Lower lobe of right lung (tissue), 2 donors: ENCODE measurements around the gene DHRSX. TPM values are rescaled to one million over a fixed set of nuclear protein-coding genes. Genes with fewer than 3 reads are reported as not detected.

ENCODE experiments used
- ATAC-seq, 2 donors: fragments of 200-7000 bp; cut with Tn5 transposase; one replicate each; pipeline ENCODE4 v1.9.1; 2020 to 2022; ENCODE audit warnings: mild to moderate bottlenecking in 2 of 2, moderate library complexity in 2 of 2
- DNase-seq: peaks from one replicate; pipeline ENCODE4 v3.0.0-alpha.2; 2020
- H3K27ac ChIP-seq: fragments of 200-600 bp; one replicate; pipeline ENCODE4 v1.8.0; 2022
- H3K27me3 ChIP-seq: fragments of 200-600 bp; one replicate; pipeline ENCODE4 v1.8.0; 2022; ENCODE audit warnings: low read depth
- H3K36me3 ChIP-seq: fragments of 200-600 bp; one replicate; pipeline ENCODE4 v1.8.0; 2022; ENCODE audit warnings: mild to moderate bottlenecking
- H3K4me1 ChIP-seq: fragments of 200-600 bp; one replicate; pipeline ENCODE4 v1.8.0; 2022
- H3K4me3 ChIP-seq: fragments of 200-600 bp; one replicate; pipeline ENCODE4 v1.8.0; 2022; ENCODE audit warnings: mild to moderate bottlenecking
- H3K9me3 ChIP-seq: fragments of 200-600 bp; one replicate; pipeline ENCODE4 v1.8.0; 2022
- CTCF ChIP-seq: fragments of 200-600 bp; IDR thresholded peaks from one replicate; pipeline ENCODE4 v1.8.0; 2022; ENCODE audit warnings: antibody characterized with exemption, mild to moderate bottlenecking
- intact Hi-C: fragments of 100-400 bp; cut with DNase I; formaldehyde crosslinking; loops from one replicate; pipeline ENCODE4 v1.11.0; 2022
- total RNA-seq: library from RNA; stranded (reverse); fragmentation: NEBNext Ultra II Directional; extraction: Animal tissue kit (Norgen Biotek cat#: 25700); gene quantifications from one replicate; pipeline ENCODE4 v1.2.1, GENCODE V29; 2021
- donor health status: DM: no; HTN: yes; CAD: no; lungs with severe emphysema.

DHRSX gene
- total RNA-seq, 1 donor from 2014 or later = 31.9 TPM

DNA sequence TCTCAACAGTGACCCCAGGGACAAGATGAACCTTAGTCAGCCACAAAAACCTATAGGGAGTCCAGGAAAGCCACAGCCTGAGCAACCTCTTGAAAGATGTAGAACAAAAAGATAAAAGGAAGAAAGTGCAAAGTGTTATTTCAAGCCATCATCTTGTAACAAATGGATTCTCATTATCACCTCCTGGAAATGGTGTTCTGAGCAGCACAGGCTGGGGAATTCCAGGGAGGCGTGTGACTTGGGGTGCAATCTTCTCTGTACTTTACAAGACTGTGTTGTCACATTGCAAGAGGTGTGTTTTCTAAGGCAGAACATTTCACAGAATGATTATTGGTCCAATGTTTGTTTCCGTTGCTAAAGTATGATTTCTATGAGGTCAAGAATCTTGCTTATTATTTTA lies 214.0 kb downstream of the DHRSX start:
- TF ChIP-seq CTCF = no peak
- H3K27me3 ChIP-seq = no peaks in the 10 kb centered on the region
- peaks cover 37% of the 10 kb centered on the region for H3K36me3 ChIP-seq
- DNase-seq (no peak), ATAC-seq (no peak)
- H3K4me3 ChIP-seq = no peak overlapping the region
- no peaks in the 10 kb centered on the region for H3K9me3 ChIP-seq
- H3K27ac ChIP-seq = no peak overlapping the region
- H3K4me1 ChIP-seq = no peaks in the 10 kb centered on the region
- intact Hi-C loops = no loop called here

DNA sequence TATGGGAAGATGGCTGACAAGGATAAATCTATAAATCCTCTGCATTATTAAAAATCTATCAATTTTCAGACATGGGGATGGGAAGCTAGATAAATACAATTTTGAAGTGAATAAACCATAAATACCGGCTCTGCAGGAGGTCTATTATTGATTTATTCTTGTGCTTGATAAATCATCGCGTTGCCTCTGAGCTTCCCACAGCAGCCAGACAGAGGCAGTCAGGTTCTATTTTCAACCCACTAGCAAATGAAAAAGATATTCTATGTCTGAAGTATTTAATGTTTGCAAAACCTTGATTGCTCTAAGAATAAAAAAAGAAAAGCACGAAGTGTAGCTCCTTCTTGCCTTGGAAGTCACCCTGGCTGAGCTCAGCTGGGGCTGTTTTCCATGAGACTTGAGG lies 216.2 kb downstream of the DHRSX start:
- no peak for TF ChIP-seq CTCF
- Histone ChIP-seq H3K4me1 (no peaks in the 10 kb centered on the region), H3K36me3 (peaks cover 18% of the 10 kb centered on the region), H3K27me3 (no peaks in the 10 kb centered on the region), H3K9me3 (no peaks in the 10 kb centered on the region), H3K4me3 (no peak overlapping the region), H3K27ac (no peak overlapping the region)
- no peak for ATAC-seq
- intact Hi-C loops = no loop called here
- DNase-seq = no peak

DNA sequence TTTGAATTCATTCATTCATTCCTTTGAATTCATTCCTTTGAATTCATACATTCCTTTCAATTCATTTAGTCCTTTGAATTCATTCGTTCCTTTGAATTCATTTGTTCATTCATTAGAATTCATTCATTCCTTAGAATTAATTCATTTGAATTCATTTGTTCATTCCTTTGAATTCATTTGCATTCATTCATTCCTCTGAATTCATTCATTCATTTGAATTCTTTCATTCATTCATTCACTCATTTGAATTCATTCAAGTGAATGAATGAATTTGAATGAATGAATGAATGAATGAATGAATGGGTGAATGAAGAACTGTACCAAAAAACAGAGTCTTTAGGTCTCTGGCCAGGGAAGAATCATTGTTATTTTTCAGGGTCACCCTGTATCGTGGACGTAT lies 216.6 kb downstream of the DHRSX start:
- Histone ChIP-seq H3K27me3 (no peaks in the 10 kb centered on the region), H3K4me3 (no peak overlapping the region), H3K9me3 (no peaks in the 10 kb centered on the region), H3K36me3 (peaks cover 13% of the 10 kb centered on the region), H3K27ac (no peak overlapping the region), H3K4me1 (no peaks in the 10 kb centered on the region)
- TF ChIP-seq CTCF = no peak
- intact Hi-C loops = no loop called here
- ATAC-seq (no peak), DNase-seq (no peak)

GRCh38 chrX:2283111-2283859 lies 217.5 kb downstream of the DHRSX start:
- no peak overlapping the region for H3K27ac ChIP-seq
- DNase-seq = no peak
- no peak for ATAC-seq
- intact Hi-C loops = no loop called here
- peaks cover 9% of the 10 kb centered on the region for H3K36me3 ChIP-seq
- H3K4me1 ChIP-seq = no peaks in the 10 kb centered on the region
- no peaks in the 10 kb centered on the region for H3K27me3 ChIP-seq
- no peaks in the 10 kb centered on the region for H3K9me3 ChIP-seq
- no peak for TF ChIP-seq CTCF
- H3K4me3 ChIP-seq = no peak overlapping the region

- no peak for TF ChIP-seq CTCF
- Histone ChIP-seq H3K4me1 (no peaks in the 10 kb centered on the region), H3K27ac (no peak overlapping the region), H3K9me3 (no peaks in the 10 kb centered on the region), H3K36me3 (peaks cover 9% of the 10 kb centered on the region), H3K27me3 (no peaks in the 10 kb centered on the region), H3K4me3 (no peak overlapping the region)
- ATAC-seq = no peak
- intact Hi-C loops = no loop called here
- DNase-seq = no peak
Measured at GRCh38 chrX:2282490-2283090, 218.2 kb downstream of the DHRSX start.
